HG02938 (cell line): ENCODE measurements around the gene LZTFL1.

ENCODE experiments used
- ATAC-seq: cut with Tn5 transposase; IDR thresholded peaks from one replicate; pipeline ENCODE4 v1.9.1; 2021; ENCODE audit warnings: mild to moderate bottlenecking, moderate library complexity; ENCODE audit not compliant: unreplicated experiment

The LZTFL1 gene

DNA sequence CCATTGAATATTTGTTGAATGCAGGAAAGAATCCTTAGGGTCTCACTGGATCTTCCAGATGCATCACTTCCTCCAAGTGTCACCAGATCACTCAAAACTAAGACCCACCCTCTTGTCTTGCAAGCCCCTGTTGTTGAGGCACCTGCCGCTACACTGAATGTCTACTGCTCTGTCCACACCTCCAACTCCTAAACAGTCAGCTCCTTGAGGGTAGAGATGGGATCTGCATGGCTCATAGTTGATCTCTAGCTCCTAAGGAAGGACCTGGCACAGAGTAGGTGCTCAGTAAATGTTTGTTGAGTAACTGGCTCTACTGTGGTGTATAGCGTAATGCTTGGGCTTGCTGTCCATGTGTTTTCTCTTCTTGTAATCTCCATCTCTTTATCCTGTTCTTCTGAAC lies 54.4 kb downstream of the LZTFL1 start:
- ATAC-seq = no peak

DNA sequence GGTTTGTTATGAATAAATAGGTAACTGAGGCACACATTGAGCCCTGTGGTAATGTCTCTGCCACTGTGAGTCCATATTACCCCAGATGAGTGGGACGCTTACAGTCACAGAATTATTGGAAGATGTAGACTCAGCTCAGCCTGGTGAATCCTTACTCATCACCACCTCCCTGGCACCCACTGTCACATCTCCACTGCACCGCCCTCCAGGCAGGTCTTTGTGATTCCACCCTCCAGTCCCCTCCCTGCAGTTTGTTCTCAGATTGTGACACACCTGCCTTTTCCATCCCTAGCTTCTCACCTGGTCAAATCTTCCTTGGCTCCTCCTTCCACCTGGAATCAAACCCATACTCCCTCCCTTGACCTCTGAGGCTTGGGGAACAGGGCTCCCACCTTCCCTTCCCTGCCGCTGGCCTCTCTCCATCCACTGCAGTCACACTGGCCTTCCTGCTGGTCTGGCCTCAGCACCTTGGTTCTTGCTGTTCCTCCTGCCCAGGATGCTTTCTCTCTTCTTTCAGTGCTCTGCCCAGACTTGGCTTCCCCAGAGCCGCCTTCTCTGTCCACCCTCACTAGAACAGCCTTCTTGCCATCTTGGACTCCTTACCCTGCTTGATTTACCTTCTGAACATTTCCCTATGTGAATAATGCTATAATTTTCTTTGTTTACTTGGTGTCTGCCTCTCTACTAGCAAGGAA lies 55.0 kb downstream of the LZTFL1 start:
- no peak for ATAC-seq

DNA sequence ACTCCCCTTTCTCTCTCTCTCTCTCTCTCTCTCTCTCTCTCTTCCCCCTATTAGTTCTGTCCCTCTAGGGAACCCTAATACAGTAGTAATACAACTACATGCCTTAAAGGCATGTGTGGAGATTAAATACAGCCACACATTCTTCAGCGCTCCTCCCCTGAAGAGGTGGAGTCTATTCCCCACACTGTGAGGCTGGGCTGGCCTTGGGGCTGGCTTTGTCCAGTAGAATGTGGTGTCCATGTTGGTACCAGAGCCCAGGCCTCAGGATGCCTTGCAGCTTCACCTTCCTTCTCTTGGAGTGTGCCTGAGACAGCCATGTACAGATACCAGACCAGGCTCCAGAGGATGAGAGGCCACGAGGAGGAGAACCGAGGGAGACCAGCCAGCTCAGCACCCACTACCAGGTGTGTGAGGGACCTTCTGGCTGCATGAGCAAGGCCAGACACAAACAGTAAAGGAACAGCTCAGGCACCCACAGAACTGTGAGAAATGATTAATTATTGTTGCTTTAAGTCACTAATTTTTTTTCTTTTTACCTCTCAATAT lies 56.2 kb downstream of the LZTFL1 start:
- ATAC-seq = no peak

DNA sequence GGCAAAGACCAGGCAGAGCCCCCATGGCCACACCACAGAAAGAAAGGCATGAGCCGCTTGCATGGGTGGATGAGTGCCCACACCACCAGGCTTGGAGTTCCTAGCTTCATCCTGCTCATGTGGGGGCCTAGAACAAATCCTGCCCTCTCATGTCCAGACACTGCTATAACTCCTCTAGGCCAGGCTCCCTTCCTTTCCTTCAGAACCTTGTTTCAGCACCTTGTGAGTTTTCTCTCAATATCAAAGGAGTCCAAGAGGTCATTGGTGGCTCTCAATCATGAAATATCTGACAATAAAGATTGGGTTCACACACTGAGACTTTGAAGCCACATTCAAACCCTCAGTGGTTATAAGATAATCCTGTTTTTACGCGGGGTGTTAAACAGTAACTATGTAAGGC lies 58.3 kb downstream of the LZTFL1 start:
- no peak for ATAC-seq

DNA sequence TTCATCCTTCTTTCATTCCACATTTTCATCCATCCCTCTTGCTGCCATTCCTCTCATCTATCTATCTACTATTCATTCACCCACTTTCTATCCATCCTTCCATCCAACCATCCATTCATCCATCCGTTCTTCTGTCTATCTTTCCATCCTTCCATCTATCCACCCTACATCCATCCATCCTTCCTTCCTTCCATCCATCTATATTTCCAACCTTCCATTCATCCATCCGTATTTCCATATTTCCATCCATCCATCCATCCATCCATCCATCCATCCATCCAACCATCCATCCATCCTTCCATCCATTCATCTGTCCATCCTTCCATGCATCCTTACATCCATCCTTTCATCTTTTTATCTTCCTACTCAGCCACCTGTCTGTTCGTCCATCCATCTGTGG lies 59.5 kb downstream of the LZTFL1 start:
- ATAC-seq = no peak

DNA sequence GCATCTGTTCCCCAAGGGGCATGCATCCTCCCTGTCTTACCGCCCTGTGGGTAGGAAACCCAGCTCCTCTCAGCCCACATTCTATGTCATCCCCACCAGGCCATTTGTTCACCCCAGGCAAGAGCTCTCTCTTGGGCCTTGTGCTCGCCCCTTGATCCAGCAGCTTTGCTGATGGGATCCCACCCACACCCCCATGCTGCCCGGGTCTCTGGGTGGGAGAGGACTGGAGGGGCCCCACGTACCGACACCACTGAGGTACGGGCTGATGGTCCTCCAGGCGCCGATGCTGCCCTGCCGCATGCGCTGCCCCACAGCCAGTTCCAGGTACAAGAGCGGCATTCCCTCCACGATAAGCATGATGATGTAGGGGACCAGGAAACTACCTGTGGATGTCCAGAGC lies 60.1 kb downstream of the LZTFL1 start:
- ATAC-seq = no peak

DNA sequence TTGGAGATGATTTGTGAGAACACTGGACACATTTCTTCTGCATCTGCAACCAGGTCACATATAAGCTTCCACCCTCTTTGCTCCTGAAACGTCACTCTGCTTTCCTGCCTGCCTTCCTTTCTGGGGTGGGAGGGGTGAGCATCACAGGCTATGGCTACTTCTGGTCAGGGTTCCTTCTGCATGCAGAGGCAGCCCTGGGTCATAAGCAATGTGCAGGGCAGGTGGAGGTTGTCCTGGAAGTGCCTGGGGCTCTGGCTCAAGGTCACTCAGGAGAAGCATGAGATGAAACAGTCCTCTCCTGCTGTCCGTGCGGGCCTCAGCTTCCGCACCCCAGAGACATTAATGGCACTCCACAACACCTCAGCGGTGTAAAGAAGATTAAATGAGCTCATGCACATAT lies 60.6 kb downstream of the LZTFL1 start:
- ATAC-seq = no peak

DNA sequence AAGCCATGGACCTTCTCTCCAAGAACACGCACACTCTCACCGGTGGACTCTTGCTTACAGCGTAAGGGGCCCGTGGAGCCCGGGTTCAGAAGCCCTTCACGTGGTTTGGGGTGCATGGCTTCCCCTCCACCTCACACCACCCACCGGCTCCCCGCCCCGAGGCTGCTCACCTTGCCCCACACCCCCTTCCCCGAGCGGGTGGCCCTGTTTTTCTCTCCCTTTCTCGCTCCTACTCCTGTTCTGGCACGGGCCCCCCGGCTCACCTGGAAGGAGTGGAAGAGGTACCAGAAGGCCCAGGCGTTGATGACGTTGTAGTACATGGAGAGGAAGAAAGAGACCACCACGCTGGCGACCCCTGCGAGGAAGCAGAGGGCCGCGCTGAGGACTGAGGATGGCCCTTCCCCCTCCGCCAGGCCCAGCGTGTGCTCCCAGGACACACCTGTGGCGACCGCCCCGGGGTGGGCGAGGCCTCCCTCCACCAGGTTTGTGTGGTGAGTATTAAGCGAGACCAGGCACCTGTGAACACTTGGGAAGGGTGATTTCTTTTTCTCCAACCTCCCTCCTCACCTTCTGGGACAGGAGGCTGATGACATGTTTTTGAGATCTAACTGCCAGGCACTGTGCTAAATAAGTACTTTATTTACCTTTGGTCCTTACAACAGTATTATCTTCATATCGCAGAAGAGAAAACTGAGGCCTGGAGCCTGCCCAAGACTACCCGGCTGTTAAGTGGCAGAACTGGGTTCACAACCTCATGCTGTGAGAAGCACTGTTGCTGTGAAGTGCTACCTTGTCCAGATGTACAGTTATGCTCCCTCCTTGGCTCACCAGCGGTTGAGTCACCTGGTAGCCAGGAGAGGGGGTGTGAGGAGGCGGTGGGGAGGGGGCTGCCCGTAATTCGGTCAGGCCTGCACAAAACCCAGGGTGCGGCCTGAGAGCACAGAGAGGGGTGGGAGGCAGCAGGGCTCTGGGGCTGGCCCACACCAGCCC lies 61.9 kb downstream of the LZTFL1 start:
- ATAC-seq = no peak

DNA sequence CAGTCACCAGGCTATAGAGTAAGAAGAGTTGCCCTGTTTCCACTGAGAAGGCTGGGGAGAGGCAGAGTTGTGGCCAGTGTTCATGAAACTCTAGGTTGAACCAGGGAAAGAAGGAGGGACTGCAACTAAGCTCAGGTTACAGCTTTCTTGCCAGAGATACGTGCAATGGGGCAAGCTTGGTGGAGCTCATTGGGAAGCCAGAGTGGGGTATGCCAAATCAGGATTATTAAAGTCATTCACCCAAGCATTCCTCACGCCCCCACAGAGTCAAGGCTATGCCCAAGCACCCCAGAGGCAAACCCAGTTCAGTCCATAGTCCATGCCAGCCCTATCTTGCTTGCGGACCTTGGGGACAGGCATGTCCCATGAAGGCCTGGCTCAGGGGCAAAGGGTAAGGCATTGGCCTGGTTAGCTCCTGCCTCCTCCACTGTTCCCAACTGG lies 63.1 kb downstream of the LZTFL1 start:
- ATAC-seq = no peak

DNA sequence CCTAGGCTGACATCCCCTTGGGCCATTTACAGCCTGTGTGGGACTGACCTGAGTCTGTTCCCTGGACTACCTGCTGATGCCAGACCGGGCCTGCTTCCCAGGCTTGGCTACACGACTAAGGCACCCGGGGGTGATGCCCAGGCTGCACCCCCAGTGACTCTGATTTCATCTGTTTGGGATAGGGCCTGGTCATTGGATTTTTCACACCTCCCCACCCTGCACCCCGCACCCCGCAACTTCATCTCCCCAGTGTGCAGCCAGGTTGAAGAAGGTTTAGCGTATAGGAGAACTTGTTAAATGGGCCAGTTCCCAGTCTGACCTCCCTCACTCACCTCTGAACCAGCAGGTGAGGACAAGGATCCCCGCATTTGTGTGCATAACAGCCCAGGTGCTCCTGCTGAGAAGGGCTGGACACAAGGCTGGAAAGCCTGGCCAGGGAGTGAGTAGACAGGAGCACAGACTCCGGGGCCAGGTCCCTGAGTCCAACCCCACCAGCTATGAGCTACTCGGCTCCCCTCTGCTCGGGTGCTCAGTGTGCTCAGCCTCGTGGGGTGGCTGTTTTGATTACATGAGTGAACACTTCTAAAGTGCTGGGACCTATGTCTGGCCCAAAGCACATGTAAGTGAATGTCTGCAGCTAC lies 64.1 kb downstream of the LZTFL1 start:
- ATAC-seq = no peak

DNA sequence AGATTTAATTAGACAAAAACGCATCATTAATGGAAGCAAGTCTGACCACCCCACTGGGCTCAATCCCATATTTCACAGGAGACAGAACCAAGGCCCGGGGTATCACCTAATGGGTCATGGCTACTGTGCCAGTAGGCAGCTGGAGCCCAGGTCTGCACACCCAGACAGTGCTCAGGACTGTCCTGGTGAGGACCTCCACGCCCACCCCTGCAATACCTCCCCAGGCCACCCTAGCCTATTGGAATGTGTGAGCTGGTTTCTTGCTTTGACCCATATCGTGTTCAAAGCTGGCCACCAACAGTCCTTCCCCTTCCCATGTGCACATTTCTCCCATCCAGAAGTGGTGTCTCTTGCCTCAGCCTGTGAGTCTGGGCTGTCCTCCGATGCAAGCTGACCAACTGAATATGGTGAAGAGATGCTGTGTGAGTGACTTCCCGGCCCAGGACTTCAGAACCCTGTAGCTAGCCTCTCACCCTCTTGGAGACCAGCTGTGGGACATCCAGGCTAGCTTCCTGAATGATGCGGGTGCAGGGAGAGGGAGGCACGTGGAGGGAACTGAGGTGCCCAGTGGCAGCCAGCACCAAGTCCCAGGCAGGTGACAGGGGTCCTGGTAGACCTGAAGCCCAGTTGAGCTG lies 64.7 kb downstream of the LZTFL1 start:
- ATAC-seq = no peak

DNA sequence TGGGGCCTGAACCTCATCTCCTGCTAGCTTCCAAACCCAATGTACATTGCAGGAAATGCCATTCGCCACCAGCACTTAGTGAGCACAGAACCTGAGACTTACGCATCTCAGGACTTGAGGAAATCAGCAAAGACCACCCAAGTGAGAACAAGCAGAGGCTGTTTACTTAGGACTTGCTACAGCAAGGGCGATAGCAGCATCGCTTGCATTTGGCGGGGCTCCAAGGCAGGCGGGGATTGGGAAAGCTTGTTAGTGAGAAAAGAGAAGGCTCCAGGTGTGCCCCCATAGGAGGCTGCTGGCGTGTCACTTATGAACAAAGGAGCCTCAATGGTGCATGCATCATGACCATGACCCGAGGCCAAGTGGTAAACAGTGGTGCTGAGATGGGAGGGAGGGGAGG lies 65.3 kb downstream of the LZTFL1 start:
- no peak for ATAC-seq

DNA sequence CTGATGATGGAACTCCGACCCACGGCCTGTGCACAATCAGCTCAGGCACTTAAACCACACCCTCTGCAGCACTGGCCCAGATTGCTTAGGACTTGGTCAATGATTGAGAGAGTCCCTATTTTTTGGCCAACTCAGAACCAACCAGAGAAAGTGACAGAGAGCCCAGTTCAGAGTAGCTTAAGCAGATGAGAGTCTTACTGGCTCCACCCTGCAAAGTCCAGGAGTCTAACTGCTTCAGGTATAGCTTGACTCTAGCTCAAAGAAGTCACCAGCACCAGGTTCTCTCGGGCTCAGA lies 65.7 kb downstream of the LZTFL1 start:
- ATAC-seq = no peak

DNA sequence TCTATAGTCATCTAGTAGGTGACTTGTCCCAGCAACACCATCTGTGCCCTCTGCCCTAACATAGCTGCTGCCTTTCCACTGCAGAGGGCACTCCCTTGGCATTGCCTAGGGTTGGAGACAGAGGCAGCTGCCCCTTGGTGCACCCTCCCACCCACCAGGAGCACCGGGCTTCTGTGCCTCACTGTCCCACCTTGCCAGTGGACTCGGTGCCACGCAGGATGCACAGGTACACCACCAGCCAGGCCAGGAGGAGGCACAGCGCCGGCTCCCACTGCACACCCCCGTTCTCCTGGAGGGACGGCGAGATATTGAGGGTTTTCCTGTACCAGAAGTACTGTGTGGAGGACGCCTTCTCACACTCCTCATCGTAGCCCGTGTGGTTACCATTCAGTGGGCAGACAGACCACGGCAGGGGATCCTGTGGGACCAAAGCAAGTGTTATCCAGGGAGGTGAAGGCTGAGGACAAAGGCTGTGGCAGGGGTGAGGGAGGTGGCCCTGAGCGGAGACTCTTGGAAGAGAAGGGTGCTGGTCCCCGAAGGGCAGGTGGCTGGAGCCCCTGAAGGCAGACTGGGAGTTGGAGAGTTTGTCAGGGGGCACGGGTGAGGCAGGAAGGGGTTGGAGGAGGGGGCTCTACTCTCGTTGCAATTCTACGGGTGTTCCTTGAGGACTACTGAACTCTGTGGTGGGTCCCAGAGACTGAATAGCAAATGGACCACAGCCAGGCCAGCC lies 66.2 kb downstream of the LZTFL1 start:
- no peak for ATAC-seq

DNA sequence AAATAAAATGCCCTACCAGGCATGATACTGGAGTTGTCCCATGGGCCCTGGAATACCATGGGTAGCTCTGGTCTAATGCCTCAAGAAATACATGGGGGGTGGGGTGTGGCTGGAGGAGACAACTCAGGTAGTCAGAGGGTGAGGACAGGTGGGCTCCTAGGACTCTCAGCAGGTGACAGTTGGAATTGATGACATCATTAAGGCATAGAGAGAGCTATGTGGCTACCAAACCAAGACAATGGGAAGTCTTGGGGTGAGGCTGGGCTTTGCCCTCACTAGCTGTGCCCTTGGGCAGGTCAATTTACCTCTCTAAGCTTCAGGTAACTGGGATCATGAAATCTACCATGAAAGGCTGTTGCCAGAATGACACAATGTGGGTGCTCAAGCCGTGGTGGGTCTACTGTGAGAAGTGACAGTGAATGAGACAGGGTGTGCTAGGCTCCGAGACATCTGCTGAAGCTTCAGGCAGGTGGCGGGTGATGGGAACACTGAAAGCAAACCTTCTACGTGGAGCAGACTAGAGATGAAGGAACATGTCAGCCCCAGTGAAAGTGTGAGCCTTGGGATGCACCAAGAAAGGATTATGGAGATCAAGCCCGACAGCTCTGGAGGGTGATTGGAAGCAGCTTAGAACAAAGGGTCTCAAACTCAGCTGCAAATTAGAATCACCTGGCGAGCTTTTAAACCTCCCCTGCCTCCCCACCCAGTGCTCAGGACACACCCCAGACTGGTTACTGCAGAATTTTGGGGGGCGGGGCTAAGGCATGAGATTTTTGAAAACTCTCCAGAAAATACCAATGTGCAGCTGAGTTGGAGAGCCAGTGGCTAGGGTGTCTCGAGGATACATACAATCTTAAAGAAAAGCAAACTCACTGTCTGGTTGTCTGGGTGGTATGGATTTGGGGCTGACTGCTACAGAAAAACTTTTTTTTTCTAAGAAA lies 67.1 kb downstream of the LZTFL1 start:
- no peak for ATAC-seq

DNA sequence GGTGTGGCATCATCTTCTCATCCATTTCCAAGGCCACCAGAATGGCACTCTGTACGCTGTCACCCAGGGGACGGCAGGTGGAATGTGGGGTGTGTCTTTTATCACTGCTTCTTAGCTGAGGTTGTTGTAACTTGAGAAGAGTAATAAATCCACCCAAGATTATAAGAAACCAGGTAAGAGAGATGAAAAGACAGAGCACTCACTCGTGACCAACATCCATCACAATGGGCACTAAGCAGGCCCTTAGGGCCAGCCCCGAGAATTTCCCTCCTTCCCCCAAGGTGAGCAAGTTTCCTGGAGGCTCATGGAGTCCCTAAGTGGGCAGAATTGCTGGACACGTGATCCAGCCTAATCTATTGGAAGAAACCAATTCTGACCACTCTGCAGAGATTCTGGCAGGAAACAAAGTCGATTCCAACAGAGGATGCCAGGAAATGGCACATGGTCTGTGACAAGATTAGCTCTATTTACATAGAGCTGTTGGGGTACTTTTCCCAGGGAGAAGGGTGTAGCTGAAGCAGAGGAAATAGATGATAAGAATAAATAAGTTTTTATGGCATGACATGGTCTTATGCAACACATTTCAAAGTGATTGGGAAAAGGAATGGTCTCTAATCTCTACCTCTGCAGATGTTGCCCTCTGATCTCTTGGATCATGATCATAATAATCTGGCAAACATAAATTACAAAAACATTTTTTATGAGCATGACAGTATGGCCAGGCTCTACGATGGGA lies 68.0 kb downstream of the LZTFL1 start:
- ATAC-seq = no peak
